GM12878 (cell line): Measurements from ENCODE around the gene ARAP3. TPM values are rescaled to one million over a fixed set of nuclear protein-coding genes. Genes with fewer than 3 reads are reported as not detected.

ENCODE experiments used
- ATAC-seq: fragments of 200-7000 bp; cut with Tn5 transposase; 3 replicates; pipeline ENCODE4 v1.9.1; 2020; ENCODE audit warnings: mild to moderate bottlenecking, moderate library complexity
- BruUV-seq: library from RNA; stranded (reverse); fragments of 400-500 nt; replicated peaks from 2 replicates; lab custom pipeline; 2021; lab: Mats Ljungman, UMichigan
- CTCF ChIA-PET: fragments of 300-600 bp; sonication (Branson Sonifier 250); formaldehyde crosslinking; extraction: SDS; loops from one replicate; lab custom pipeline; 2021; ENCODE audit warnings: inconsistent platforms; lab: Yijun Ruan, JAX
- POLR2A ChIA-PET: fragments of 350-600 bp; formaldehyde crosslinking; extraction: SDS; loops from one replicate; lab custom pipeline; 2021; ENCODE audit warnings: inconsistent platforms; lab: Charles Lee
- RAD21 ChIA-PET: fragments of 300-600 bp; sonication (Branson Sonifier 250); formaldehyde crosslinking; loops from one replicate; lab custom pipeline; 2023; ENCODE audit warnings: antibody characterized with exemption; ENCODE audit not compliant: unreplicated experiment; lab: Charles Lee
- SMC1A ChIA-PET: fragments of 300-600 bp; sonication (Branson Sonifier 250); formaldehyde crosslinking; loops from one replicate; lab custom pipeline; 2023; ENCODE audit not compliant: unreplicated experiment, uncharacterized antibody; lab: Charles Lee
- DNase-seq: peaks from one replicate; pipeline ENCODE4 v3.0.0-alpha.2; 2011; ENCODE audit warnings: low read depth, low spot score
- FAIRE-seq: peaks from 3 replicates; lab custom pipeline; 2011; peaks lifted over from hg19 to GRCh38; lab: Jason Lieb, UNC
- H2AFZ ChIP-seq: 2 replicates; pipeline ENCODE4 v1.6.0; 2011; ENCODE audit warnings: low read depth, low read length, control low read depth; ENCODE audit not compliant: control insufficient read depth
- H3K27ac ChIP-seq: 2 replicates; pipeline ENCODE4 v1.5.1; 2011; ENCODE audit warnings: control low read depth; ENCODE audit not compliant: control insufficient read depth, insufficient read depth
- H3K27me3 ChIP-seq, 2 experiments: replicated peaks in 1 of 2; 2 replicates each; pipeline versions ENCODE4 v1.6.0 to v1.6.1; 2011; ENCODE audit warnings: low read length in 1 of 2; ENCODE audit not compliant: control insufficient read depth in 2 of 2, insufficient read depth in 2 of 2
- H3K36me3 ChIP-seq, 2 experiments: 2 replicates each; pipeline ENCODE4 v1.5.1; 2011; ENCODE audit warnings: low read length in 1 of 2; ENCODE audit not compliant: control insufficient read depth in 2 of 2, insufficient read depth in 2 of 2
- H3K4me1 ChIP-seq: 2 replicates; pipeline ENCODE4 v1.6.1; 2011; ENCODE audit warnings: mild to moderate bottlenecking, low read length, moderate library complexity, mixed read lengths; ENCODE audit not compliant: control insufficient read depth, insufficient read depth
- H3K4me2 ChIP-seq: 2 replicates; pipeline ENCODE4 v1.6.0; 2011; ENCODE audit warnings: control low read depth; ENCODE audit not compliant: control insufficient read depth, insufficient read depth
- H3K4me3 ChIP-seq: fragments of 200-600 bp; sonication (generic); 2 replicates; pipeline ENCODE4 v1.5.1; 2016
- H3K79me2 ChIP-seq: 2 replicates; pipeline ENCODE4 v1.6.0; 2011; ENCODE audit warnings: low read length; ENCODE audit not compliant: control insufficient read depth, insufficient read depth
- H3K9ac ChIP-seq: 2 replicates; pipeline ENCODE4 v1.8.0; 2011; ENCODE audit warnings: low read length, control low read depth, mixed read lengths; ENCODE audit not compliant: control insufficient read depth, insufficient read depth
- H3K9me3 ChIP-seq: replicated peaks from 3 replicates; pipeline ENCODE4 v1.5.1; 2011; ENCODE audit warnings: mild to moderate bottlenecking, low read length; ENCODE audit not compliant: control insufficient read depth, insufficient read depth
- H4K20me1 ChIP-seq: 2 replicates; pipeline ENCODE4 v1.6.0; 2011; ENCODE audit not compliant: control insufficient read depth, insufficient read depth
- ATF7 ChIP-seq: fragments of 450-650 bp; IDR thresholded peaks from 2 replicates; pipeline ENCODE4 v1.6.1; 2016; ENCODE audit warnings: low read depth, mild to moderate bottlenecking
- CBX5 ChIP-seq: sonication (generic); IDR thresholded peaks from 2 replicates; pipeline ENCODE4 v1.6.1; 2016; ENCODE audit warnings: low read depth, moderate library complexity, mild to moderate bottlenecking, inconsistent platforms
- CHD1 ChIP-seq: IDR thresholded peaks from 2 replicates; pipeline ENCODE4 v1.6.1; 2012; ENCODE audit warnings: low read depth, low read length, improper control_type of control experiment
- CHD2 ChIP-seq: IDR thresholded peaks from 2 replicates; pipeline ENCODE4 v1.6.1; 2011; ENCODE audit warnings: low read depth, low read length, improper control_type of control experiment, borderline replicate concordance
- CREM ChIP-seq: IDR thresholded peaks from 2 replicates; pipeline ENCODE4 v1.6.1; 2014; ENCODE audit warnings: antibody characterized with exemption, low read depth
- EGR1 ChIP-seq, 2 experiments: IDR thresholded peaks; 1 replicate in 1 of 2; 2 replicates in 1 of 2; pipeline ENCODE4 v1.6.1; 2011 to 2012; ENCODE audit warnings: low read depth in 2 of 2, low read length in 2 of 2, borderline replicate concordance in 1 of 2, mild to moderate bottlenecking in 1 of 2, moderate library complexity in 1 of 2
- IKZF2 ChIP-seq, 2 experiments: fragments of 450-650 bp; IDR thresholded peaks; 2 replicates each; pipeline ENCODE4 v1.6.1; 2017; ENCODE audit warnings: mild to moderate bottlenecking in 2 of 2, moderate library complexity in 2 of 2
- NFIC ChIP-seq: IDR thresholded peaks from 2 replicates; pipeline ENCODE4 v1.6.1; 2012; ENCODE audit warnings: low read depth, mild to moderate bottlenecking, inconsistent platforms, low read length, moderate library complexity
- NR2F1 ChIP-seq: fragments of 450-650 bp; conservative IDR thresholded peaks from 2 replicates; pipeline ENCODE4 v1.6.1; 2017; ENCODE audit warnings: mild to moderate bottlenecking
- POLR2AphosphoS2 ChIP-seq: IDR thresholded peaks from 2 replicates; pipeline ENCODE4 v1.6.1; 2011; ENCODE audit warnings: low read depth, mild to moderate bottlenecking, low read length, improper control_type of control experiment, moderate library complexity
- RCOR1 ChIP-seq: conservative IDR thresholded peaks from 2 replicates; pipeline ENCODE4 v1.6.1; 2012; ENCODE audit warnings: low read depth, low read length, improper control_type of control experiment
- STAT3 ChIP-seq: IDR thresholded peaks from 2 replicates; pipeline ENCODE4 v1.6.1; 2011; ENCODE audit warnings: low read depth, low read length, improper control_type of control experiment
- TCF3 ChIP-seq: IDR thresholded peaks from 2 replicates; pipeline ENCODE4 v1.6.1; 2012; ENCODE audit warnings: low read depth, mild to moderate bottlenecking, low read length, borderline replicate concordance; ENCODE audit not compliant: insufficient read depth
- WRNIP1 ChIP-seq: IDR thresholded peaks from 2 replicates; pipeline ENCODE4 v1.6.1; 2011; ENCODE audit warnings: low read depth, low read length, improper control_type of control experiment, borderline replicate concordance
- ZNF384 ChIP-seq: IDR thresholded peaks from 2 replicates; pipeline ENCODE4 v1.6.1; 2012; ENCODE audit warnings: low read depth, mild to moderate bottlenecking, low read length, improper control_type of control experiment, borderline replicate concordance
- WGBS: methylation state at CpG from one replicate; pipeline ENCODE4 v1.1.6; 2016; ENCODE audit warnings: low lambda C conversion rate; ENCODE audit not compliant: insufficient replicate concordance, insufficient coverage; ENCODE audit errors: missing lambda C conversion rate; 5-methylcytosine and 5-hydroxymethylcytosine counted together
- in situ Hi-C: fragments of 300-500 bp; cut with MboI; formaldehyde crosslinking; loops from 9 replicates; pipeline ENCODE4 v1.14.3; 2018; ENCODE audit warnings: mixed read lengths
- intact Hi-C: fragments of 100-400 bp; cut with micrococcal nuclease; formaldehyde crosslinking; loops from one replicate; pipeline ENCODE4 v1.14.2; 2022; ENCODE audit not compliant: unreplicated experiment
- polyA plus RNA-seq, 11 experiments: library from polyadenylated mRNA; depleted of rRNA in 4 of 11; unstranded in 6 of 11; stranded (reverse) in 5 of 11; fragments of >200 nt; fragmentation: Nextera tagmentation in 4 of 11; fragmentation: Illumina TruSeq in 1 of 11; extraction: Ambion mirVana in 4 of 11; extraction: Trizol in 1 of 11; gene quantifications; 1 replicate in 1 of 11; 2 replicates in 10 of 11; pipeline versions ENCODE4 v1.2.1 to v1.2.3, GENCODE V29; 2011 to 2016; ENCODE audit warnings: inconsistent platforms in 2 of 11, missing spikeins in 2 of 11, low read depth in 1 of 11
- total RNA-seq, 4 experiments: library from RNA; depleted of rRNA in 3 of 4; stranded (reverse); fragments of >200 nt in 3 of 4; fragmentation: Illumina TruSeq in 1 of 4; extraction: Trizol in 1 of 4; gene quantifications; 2 replicates each; pipeline versions ENCODE4 v1.2.1 to v1.2.3, GENCODE V29; 2013 to 2021
- TF ChIP-seq, protein P1 (sequence below): IDR thresholded peaks from 2 replicates; pipeline ENCODE4 v1.6.1; 2012; ENCODE audit warnings: mild to moderate bottlenecking, low read depth, low read length
- TF ChIP-seq, protein P2 (sequence below): fragments of 450-650 bp; IDR thresholded peaks from 2 replicates; pipeline ENCODE4 v1.6.1; 2017; ENCODE audit warnings: mild to moderate bottlenecking, low read depth, inconsistent platforms; ENCODE audit not compliant: poor library complexity, severe bottlenecking

Gene ARAP3
- total and polyA plus RNA-seq, 10 of the 15 experiments (the other 5 are each of a cell fraction or from before 2014, with no cell fraction given), result 0.01 to 0.08 TPM; not detected in 8

DNA sequence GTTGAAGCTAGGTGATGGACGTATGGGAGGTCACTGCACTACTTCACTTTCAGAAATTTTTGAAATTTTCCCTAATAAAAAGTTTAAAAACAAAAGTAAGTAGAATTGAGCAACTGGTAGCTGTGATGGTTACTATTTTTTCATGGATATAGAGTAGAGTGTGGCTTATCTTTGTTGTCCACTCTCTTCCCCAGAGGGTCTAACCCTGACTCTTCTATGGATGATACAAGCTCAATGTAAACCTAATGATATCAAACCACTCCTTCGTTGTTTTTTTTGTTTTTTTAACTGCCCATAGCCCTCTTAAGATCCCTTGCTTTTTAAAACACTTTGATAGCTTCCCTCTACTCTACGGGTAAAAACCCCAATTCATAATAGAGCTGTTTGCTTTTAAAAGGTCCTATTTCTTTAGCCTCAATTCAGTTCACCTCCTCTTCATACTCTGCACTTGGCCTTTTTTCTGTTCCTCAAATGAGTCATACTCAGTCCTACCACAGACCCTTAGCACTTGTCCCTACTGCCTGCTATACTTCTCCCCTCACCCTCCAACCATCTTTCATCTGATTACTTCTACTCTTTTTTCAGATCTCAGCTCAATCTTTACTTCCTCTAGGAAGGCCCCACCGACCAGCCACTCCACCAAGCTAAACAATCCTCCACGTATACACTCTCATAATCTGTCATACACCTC lies 48.0 kb downstream of the ARAP3 start:
- Histone ChIP-seq H3K9me3 (no peaks in the 10 kb centered on the region), H3K4me3 (peak overlapping the region; percentile 85), H2AFZ (no peak overlapping the region), H3K36me3 (peaks cover 6 to 17% of the 10 kb centered on the region in 2 experiments), H3K4me2 (peak overlapping the region; percentile 98), H3K9ac (peak overlapping the region; percentile 25; the same call in 1 of the 2 replicates), H4K20me1 (no peaks in the 10 kb centered on the region), H3K4me1 (peaks cover 37% of the 10 kb centered on the region), H3K27ac (peak overlapping the region; percentile 61), H3K79me2 (peaks cover 59% of the 10 kb centered on the region), H3K27me3 (no peaks in the 10 kb centered on the region)
- peak; percentile 61 for FAIRE-seq
- ChIA-PET RAD21 (interaction anchor here (1.0 to 8.2 kb wide), 12 partner anchors 8 to 327 kb away, joined by 3 to 124 read pairs (median 6); partner anchors contain the start of gene DIAPH1), POLR2A (interaction anchor here (0.6 to 11.5 kb wide), 12 partner anchors 10 to 1597 kb away, joined by 3 to 215 read pairs (median 4); partner anchors contain the start of genes DIAPH1 and FCHSD1), CTCF (interaction anchor here (1.1 to 11.2 kb wide), 18 partner anchors 9 to 335 kb away, joined by 3 to 137 read pairs (median 7); partner anchors contain the start of genes DIAPH1, FCHSD1, PCDHGA11 and RNF14), SMC1A (interaction anchor here (1.1 to 12.9 kb wide), 11 partner anchors 8 to 70 kb away, joined by 3 to 245 read pairs (median 9); partner anchors contain the start of genes DIAPH1 and FCHSD1)
- peak; percentile 67 for DNase-seq
- no TSS peak for BruUV-seq
- peak; percentile 69 for ATAC-seq
- 19% methylated on average over 5 of the region's 5 CpGs for WGBS
- in situ Hi-C loops, result no loop called here
- intact Hi-C loops, result loop anchor here (2.0 kb wide), 1 partner anchor 15 kb away; the partner anchor contains the start of gene DIAPH1
- TF ChIP-seq STAT3 (0 out of 2 replicates have a peak, but pooled peaks have one; percentile 42), CHD2 (peak; percentile 46; the same call in 1 of the 2 replicates), CREM (peak; percentile 49; the same call in 1 of the 2 replicates), ATF7 (peak; percentile 85), EGR1 (IDR thresholded peaks at IDR 0.05; ENCODE audit: borderline replicate concordance in 1 of 2, low read depth in 2 of 2, low read length in 2 of 2) (no peak), IKZF2 (IDR thresholded peaks at IDR 0.05) (peak; percentile 59 to 73; a peak in 2 of 4 replicates), NR2F1 (0 out of 2 replicates have a peak, but pooled peaks have one; percentile 15), NFIC (peak; percentile 41; the same call in 1 of the 2 replicates), CBX5 (peak; percentile 74; the same call in 1 of the 2 replicates), RCOR1 (0 out of 2 replicates have a peak, but pooled peaks have one; percentile 84), TCF3 (no peak), WRNIP1 (0 out of 2 replicates have a peak, but pooled peaks have one; percentile 37), POLR2AphosphoS2 (no peak), CHD1 (no peak), ZNF384 (peak; percentile 63)
- TF ChIP-seq, protein P1, sequence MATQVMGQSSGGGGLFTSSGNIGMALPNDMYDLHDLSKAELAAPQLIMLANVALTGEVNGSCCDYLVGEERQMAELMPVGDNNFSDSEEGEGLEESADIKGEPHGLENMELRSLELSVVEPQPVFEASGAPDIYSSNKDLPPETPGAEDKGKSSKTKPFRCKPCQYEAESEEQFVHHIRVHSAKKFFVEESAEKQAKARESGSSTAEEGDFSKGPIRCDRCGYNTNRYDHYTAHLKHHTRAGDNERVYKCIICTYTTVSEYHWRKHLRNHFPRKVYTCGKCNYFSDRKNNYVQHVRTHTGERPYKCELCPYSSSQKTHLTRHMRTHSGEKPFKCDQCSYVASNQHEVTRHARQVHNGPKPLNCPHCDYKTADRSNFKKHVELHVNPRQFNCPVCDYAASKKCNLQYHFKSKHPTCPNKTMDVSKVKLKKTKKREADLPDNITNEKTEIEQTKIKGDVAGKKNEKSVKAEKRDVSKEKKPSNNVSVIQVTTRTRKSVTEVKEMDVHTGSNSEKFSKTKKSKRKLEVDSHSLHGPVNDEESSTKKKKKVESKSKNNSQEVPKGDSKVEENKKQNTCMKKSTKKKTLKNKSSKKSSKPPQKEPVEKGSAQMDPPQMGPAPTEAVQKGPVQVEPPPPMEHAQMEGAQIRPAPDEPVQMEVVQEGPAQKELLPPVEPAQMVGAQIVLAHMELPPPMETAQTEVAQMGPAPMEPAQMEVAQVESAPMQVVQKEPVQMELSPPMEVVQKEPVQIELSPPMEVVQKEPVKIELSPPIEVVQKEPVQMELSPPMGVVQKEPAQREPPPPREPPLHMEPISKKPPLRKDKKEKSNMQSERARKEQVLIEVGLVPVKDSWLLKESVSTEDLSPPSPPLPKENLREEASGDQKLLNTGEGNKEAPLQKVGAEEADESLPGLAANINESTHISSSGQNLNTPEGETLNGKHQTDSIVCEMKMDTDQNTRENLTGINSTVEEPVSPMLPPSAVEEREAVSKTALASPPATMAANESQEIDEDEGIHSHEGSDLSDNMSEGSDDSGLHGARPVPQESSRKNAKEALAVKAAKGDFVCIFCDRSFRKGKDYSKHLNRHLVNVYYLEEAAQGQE, result no peak
- TF ChIP-seq, protein P2, sequence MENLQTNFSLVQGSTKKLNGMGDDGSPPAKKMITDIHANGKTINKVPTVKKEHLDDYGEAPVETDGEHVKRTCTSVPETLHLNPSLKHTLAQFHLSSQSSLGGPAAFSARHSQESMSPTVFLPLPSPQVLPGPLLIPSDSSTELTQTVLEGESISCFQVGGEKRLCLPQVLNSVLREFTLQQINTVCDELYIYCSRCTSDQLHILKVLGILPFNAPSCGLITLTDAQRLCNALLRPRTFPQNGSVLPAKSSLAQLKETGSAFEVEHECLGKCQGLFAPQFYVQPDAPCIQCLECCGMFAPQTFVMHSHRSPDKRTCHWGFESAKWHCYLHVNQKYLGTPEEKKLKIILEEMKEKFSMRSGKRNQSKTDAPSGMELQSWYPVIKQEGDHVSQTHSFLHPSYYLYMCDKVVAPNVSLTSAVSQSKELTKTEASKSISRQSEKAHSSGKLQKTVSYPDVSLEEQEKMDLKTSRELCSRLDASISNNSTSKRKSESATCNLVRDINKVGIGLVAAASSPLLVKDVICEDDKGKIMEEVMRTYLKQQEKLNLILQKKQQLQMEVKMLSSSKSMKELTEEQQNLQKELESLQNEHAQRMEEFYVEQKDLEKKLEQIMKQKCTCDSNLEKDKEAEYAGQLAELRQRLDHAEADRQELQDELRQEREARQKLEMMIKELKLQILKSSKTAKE, result peak; percentile 72
